Astrocyte of the cerebellum (primary cell): ENCODE measurements around the gene P2RY8.

Experiments used
- DNase-seq: peaks from one replicate; pipeline ENCODE4 v3.0.0-alpha.2; 2011; ENCODE audit warnings: low read depth
- H3K4me3 ChIP-seq: 2 replicates; pipeline ENCODE4 v1.5.1; 2011; ENCODE audit warnings: mild to moderate bottlenecking, low read depth, low read length, moderate library complexity
- in situ Hi-C: cut with HindIII; loops from 2 replicates; pipeline ENCODE4 v1.10.0; 2017; ENCODE audit warnings: low sequenced_read_pairs
- TF ChIP-seq, protein P1 (sequence below): IDR thresholded peaks from 2 replicates; pipeline ENCODE4 v1.5.1; 2012; ENCODE audit warnings: low read length, low read depth, moderate library complexity, mild to moderate bottlenecking; ENCODE audit errors: missing control alignments

P2RY8 gene

DNA sequence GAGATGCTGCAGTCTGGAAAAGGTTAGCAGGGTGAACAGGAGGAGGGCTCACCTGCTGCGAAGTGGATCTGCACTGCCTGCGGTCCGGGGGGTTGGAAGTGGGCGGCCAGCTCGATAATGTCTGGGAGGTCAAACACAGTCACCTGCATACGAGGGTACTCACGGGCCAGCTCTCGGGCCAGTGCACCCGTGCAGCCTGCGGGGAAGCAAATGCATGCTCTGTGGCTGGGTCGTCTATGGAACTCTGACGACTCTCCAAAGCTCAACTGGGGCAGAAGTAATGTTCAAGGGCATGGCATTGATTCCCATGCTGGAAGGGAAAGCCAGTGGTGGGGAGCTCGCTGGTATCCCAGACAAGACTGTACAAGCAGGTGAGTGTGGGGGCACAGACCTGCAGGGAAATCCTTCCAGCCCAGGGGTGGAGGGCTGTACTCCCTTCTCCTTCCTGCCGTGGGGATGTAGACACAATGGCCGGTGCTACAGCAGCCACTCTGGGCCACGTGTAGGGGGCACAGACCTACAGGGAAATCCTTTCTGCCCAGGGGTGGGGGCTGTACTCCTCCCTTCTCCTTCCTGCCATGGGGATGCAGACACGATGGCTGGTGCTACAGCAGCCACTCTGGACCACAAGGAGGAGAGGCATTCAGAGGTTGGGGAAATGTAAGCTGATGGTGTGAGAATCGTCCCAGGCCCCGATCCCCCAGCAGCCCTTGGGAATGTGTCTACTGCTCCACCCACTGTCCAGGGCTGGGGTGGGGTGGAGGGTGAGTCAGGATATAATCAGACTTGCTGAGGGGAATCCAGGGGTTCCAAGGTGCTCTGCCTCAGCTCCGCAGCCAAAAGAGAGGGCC lies 118.8 kb downstream of the P2RY8 start:
- no peak for DNase-seq
- in situ Hi-C loops = no loop called here
- TF ChIP-seq, protein P1, sequence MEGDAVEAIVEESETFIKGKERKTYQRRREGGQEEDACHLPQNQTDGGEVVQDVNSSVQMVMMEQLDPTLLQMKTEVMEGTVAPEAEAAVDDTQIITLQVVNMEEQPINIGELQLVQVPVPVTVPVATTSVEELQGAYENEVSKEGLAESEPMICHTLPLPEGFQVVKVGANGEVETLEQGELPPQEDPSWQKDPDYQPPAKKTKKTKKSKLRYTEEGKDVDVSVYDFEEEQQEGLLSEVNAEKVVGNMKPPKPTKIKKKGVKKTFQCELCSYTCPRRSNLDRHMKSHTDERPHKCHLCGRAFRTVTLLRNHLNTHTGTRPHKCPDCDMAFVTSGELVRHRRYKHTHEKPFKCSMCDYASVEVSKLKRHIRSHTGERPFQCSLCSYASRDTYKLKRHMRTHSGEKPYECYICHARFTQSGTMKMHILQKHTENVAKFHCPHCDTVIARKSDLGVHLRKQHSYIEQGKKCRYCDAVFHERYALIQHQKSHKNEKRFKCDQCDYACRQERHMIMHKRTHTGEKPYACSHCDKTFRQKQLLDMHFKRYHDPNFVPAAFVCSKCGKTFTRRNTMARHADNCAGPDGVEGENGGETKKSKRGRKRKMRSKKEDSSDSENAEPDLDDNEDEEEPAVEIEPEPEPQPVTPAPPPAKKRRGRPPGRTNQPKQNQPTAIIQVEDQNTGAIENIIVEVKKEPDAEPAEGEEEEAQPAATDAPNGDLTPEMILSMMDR = no peak
- H3K4me3 ChIP-seq = no peak overlapping the region

DNA sequence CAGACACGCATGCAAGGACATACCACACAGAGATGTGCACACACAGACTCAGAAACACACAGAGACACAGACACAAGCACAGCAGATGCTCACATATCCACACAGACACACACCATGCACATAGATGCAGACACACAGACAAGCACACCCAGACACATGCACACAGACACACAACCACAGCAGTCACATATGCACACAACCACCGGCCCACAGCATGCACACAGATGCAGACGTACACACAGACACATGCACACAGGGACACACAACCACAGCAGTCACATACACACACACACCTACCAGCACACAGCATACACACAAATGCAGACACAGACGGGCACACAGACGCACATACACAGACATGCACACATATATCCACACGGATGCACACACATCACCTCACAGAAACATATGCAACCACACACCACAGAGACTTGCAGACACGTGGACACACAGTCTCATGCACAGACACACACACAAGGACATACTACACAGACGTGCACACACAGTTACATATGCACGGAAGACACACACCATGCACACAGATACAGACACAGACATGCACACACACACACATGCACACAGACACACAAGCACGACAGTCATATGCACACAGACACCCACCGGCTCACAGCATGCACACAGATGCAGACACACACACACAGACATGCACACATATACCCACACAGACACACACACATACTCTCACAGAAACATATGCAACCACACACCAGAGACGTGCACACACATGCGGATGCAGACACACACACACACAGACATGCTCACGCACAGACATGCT lies 119.8 kb downstream of the P2RY8 start:
- TF ChIP-seq, protein P1 = no peak
- DNase-seq = no peak
- in situ Hi-C loops = no loop called here
- no peak overlapping the region for H3K4me3 ChIP-seq

DNA sequence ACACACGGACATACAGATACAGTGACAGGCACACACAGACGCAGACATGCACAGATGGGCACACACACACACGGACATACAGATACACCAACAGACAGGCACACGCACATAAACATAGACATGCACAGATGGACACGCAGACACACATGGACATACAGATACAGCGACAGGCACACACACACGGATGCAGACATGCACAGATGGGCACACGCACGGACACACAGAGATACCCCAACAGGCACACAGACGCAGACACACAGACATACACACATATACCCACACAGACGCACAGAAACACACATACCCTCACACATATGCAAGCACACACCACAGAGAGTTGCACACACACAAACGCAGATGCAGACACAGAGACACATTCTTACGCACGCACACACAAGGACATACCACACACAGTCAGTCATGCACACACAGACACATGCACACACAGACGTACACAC lies 120.6 kb downstream of the P2RY8 start:
- DNase-seq = no peak

More for the DNA sequence above, 120.6 kb downstream of the P2RY8 start:
- in situ Hi-C loops = no loop called here
- TF ChIP-seq, protein P1 = no peak
- H3K4me3 ChIP-seq = no peak overlapping the region
